HG02852 (cell line): ENCODE measurements around the gene SHLD1.

Experiments used
- ATAC-seq: cut with Tn5 transposase; IDR thresholded peaks from one replicate; pipeline ENCODE4 v1.9.1; 2021; ENCODE audit warnings: mild to moderate bottlenecking, moderate library complexity; ENCODE audit not compliant: unreplicated experiment

SHLD1 gene

DNA sequence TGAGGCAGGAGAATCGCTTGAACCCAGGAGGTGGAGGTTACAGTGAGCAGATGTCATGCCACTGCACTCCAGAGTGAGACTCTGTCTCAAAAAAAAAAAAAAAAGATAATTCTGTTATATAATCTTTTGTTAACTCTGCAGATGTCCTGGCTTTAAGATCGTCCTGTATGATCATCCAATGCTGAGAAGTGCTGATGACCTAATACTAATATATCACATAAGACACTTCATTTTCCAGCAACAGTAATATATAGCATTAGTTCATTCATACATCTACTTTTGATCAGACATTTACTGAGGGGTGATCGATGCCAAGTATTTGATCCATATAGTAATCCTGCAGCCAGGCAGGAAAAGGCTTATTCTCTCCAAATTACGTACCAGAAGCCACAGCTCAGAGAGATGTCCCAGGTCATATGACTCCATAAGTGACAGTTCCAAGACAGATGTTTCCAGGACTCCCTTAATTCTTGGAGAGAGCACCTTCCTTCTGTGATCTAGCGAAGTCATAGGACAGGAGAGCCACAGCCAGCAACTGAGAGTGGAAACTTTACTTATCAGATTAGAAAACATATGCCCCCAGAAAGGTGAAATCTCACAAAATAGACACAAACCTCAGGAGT is 60.7 kb downstream of the SHLD1 start:
- no peak for ATAC-seq

- no peak for ATAC-seq
Observed at GRCh38 chr20:5811746-5812145, 61.5 kb downstream of the SHLD1 start.

DNA sequence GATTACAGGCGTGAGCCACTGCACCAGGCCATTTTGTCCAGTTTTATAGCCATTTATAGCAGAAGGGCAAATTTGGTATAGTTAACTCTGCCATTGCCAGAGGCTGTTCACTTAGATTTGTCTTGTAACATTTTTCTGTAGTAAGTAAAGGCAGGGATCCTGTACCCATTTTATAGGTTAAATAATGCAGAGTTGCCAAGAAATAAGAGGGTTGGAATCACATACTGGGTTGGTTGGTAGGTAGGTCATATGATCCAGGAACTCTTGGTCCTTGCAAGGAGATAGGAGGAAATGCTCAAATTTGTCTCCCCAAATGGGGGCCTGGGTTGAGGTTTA is 68.1 kb downstream of the SHLD1 start:
- no peak for ATAC-seq

DNA sequence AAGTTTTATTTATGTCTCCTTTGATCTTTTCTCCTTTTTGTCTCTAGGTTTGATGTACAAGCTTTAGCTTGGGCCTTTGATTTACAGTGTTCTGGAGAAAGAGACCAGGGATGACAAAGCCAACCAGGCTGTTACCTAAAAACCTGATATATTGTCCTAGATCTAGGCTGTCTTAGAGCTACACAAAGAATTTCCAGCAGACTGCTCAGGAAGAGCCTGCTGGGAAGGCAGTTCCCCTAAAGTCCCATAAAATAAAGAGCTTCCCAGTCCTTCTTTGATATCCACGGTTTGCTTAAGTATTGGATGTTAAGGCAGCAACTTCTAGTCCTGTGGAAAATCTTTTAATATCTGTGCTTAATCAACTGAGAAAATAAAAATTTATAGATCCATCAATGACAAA is 70.5 kb downstream of the SHLD1 start:
- no peak for ATAC-seq

DNA sequence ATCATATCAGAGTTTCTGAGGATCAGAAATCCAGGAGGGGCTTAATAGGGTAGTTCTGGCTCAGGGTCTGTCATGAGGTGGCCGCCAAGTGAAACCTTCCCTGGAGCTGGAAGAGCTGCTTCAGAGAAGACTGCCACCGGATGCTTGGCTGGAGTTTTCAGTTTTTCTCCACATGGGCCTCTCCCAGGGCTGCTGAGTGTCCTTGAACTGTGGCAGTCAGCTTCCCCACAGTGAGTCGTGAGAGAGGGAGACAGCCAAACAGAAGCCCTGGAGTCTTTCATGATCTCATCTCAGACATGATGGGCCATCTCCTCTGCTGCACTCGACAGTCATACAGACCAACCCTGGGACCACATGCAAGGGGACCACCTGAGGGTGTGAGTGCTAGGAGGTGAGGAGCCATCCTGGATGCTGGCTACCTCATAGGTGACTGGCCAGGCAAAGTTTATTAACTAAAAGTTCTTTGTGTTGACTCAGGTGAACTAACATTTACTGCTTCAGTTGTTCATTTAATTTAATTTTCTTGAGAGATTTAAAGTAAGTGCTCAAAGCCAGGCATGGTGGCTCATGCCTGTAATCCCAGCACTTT is 71.5 kb downstream of the SHLD1 start:
- no peak for ATAC-seq

DNA sequence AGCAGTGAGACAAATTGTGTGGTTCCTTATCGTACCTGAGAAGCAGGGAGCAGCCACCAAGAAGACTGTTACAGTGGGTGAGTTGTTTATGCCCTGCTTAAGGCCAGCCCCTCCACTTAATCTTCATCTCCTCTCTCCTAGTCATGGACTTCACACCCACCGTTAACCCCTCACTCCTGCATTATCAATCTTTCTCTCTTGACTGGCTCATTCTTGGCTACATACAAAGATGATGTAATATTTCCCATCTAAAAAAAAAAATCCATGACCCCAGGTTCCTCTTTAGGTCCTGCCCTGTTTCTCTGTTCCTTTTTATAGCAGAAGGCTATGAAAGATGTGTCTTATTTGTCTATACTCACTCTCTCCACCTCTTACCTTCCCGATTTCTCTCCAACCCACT is 72.4 kb downstream of the SHLD1 start:
- no peak for ATAC-seq

- no peak for ATAC-seq
Observed at GRCh38 chr20:5825130-5825719, 75.0 kb downstream of the SHLD1 start.

DNA sequence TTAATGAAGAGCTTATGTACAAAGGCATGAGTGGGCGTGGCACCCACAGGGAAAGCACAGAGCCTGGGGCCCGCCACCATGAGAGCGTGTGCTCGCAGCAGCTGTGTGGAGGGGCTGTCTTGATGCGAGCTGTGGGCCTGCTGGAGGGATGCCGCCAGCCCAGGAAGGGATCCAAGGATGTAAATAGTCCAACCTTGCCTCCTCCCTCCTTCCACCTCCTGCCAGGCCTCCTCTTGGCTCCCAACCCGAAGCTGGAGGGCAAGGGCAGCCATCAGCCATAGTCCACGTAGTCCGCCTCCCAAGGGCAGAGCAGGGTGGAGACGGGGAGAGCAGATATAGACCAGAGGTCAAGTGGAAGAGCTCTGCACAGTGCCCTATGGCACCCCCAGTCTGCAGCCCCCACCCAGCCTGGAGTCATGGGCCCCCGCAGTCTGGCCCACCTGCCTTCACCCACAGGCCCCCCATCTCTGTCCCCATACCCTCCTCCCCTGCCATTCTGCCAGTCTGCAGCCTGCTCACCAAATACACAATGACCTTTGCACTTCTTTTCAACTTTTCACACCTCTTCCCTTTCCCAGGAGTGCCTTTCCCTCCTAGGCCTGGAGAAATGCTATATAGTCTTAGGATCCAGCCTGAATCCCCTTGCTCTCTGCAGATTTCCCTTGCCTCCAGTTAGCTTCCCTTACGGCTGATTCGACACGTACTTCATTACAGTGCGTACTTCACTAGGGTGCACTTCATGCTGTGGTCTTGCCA is 77.1 kb downstream of the SHLD1 start:
- no peak for ATAC-seq

DNA sequence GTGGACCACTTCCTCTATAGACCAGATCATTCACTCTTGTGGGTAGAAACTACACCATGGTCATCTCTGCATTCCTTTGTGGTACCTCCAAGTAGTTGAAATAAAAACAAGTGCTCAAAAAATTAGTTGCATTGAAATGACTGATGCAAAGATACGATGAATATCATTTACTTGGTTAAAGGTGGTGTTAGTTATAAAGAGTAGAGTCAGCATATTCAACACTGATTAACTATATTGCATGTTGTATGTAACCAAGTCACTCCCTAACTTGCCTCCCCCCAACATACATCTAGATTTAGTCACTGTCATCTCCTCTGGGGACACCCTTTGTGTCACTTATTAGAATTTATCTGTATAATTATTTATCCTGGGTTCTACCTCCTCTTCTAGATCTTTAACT is 77.7 kb downstream of the SHLD1 start:
- no peak for ATAC-seq

GRCh38 chr20:5829241-5829809 is 79.1 kb downstream of the SHLD1 start:
- no peak for ATAC-seq

GRCh38 chr20:5831539-5832237 is 81.5 kb downstream of the SHLD1 start:
- ATAC-seq: no peak

- ATAC-seq: no peak
Observed at GRCh38 chr20:5833309-5833941, 83.2 kb downstream of the SHLD1 start.

DNA sequence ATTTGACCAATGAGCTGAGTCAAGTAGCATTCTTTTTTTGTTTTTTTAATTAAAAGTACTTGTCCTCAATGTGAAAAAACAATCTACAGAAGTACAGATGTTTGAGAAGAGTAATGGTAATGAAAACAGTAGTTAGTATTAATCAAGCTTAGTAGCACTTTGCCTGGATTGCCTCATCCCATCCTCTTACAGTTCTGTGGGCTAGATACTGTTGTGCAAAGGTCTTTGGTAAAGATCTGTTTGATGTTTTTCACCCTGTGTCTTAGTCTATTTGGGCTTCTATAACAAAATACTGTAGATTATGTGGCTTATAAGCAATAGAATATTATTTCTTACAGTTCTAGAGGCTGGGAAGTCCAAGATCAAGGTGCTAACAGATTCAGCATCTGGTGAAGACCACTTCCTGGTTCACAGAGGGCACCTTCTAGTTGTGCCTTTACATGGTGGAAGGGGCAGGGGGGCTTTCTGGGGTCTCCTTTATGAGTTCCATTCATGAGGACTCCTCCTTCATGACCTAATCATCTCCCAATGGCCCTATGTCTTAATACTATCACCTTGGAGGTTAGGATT is 84.3 kb downstream of the SHLD1 start:
- no peak for ATAC-seq

DNA sequence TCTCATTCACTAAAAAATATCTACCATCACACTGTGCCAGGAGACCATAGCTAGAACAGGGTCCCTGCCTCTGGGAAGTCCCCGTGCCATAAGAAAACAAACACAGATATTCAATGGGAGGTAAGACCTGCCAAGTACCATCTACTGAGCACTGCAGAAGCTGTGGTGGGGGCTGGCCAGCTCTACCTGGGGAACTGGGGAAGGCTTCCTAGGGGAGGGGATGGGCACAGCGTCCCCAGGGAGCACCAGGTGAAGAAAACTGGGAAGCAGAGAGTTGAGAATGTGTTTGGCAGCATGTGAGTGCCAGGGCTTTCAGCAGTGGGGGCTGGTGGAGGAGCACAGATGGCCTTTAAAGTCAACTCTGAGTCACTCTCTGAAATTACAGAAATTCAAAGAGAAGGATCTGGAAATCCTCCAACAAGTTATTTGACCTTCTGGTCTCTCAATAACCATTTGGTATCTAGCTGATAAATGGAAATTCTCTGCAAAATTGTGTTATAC is 85.2 kb downstream of the SHLD1 start:
- ATAC-seq: no peak

GRCh38 chr20:5835871-5836270 is 85.7 kb downstream of the SHLD1 start:
- ATAC-seq: no peak

DNA sequence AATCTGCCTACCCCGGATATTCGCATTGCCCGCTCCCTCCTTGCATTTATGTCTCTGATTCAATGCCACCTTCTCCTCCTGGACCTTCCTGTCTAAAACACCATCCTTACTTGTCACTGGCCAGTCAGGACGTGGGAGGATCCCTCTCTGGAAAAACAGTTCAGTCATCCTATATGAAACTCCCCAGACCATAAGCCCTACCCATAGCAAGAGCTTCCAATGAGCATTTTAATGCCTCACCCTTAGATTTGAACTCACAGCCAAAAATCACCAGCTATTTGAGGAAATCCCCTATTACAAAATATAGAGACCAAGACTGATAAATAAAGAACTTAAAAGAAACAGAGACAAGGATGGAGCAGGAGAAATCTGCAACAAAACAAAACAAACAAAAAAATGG is 86.4 kb downstream of the SHLD1 start:
- no peak for ATAC-seq

GRCh38 chr20:5840411-5841002 is 90.3 kb downstream of the SHLD1 start:
- ATAC-seq: no peak

GRCh38 chr20:5841522-5841921 is 91.3 kb downstream of the SHLD1 start:
- ATAC-seq: no peak

DNA sequence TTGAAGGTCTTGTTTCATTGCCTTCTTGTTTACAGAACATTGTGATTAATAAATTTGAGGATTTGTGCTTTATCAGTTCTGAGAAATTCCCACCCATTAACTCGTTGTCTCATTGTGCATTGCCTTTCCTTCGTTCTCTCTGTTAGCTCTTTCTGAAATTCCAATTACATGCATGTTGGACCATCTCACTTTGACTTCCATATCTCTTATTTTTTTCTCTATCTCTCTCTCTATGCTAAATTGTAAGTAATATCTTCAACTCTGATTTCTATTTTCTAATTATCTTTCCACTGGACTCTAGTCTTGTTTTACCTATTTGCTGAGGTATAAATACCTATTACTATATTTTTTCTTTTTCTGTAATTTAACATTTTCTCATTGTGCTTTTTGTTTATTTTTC is 92.3 kb downstream of the SHLD1 start:
- no peak for ATAC-seq
